ENCODE measurements around the gene CDKL2.

Gene CDKL2

GRCh38 chr4:75639124-75639695, 8.9 kb upstream of the CDKL2 start:
- no peaks in the 10 kb centered on the region for H3K4me1 ChIP-seq (ENCODE audit: insufficient read depth, insufficient read length)
- no peaks in the 10 kb centered on the region for H3K9me3 ChIP-seq (ENCODE audit: insufficient read depth, low read length)
- no peak for TF ChIP-seq ZNF274 (IDR thresholded peaks at IDR 0.05; ENCODE audit: low read depth, low read length)
- TF ChIP-seq SUZ12 (IDR thresholded peaks at IDR 0.05; ENCODE audit: extremely low read depth, insufficient read depth, insufficient read length) = no peak
- no peak for TF ChIP-seq YY1 (IDR thresholded peaks at IDR 0.05; ENCODE audit: insufficient read depth, insufficient read length)
- H3K27me3 ChIP-seq (ENCODE audit: insufficient read depth, insufficient read length) = no peaks in the 10 kb centered on the region
- no peak overlapping the region for H3K4me3 ChIP-seq (ENCODE audit: insufficient read length, low read depth)
- H3K36me3 ChIP-seq (ENCODE audit: insufficient read depth, insufficient read length, low read length) = peaks cover 16% of the 10 kb centered on the region
- DNase-seq (ENCODE audit: low read depth, low spot score) = no peak
- no peak overlapping the region for H3K9ac ChIP-seq (ENCODE audit: insufficient read length, low read depth)

DNA sequence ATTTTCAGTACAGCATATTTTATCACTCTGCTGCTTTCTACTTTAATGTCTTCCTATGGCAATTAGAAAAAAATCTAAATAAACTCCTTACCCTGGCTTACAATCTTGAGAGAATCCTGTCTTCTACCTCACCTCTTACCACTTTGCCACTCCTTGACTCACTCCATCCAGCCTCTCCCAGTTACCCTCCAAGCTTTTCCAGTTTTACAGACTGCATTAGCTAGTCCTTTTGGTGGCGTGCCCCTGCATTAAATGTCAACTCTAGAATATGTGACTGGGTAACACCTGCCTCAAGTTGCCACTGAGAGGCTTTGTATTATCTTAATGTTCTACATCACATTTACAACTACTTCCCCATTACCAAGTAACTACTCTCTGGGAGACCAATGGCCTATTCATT, 7.5 kb upstream of the CDKL2 start:
- H3K4me1 ChIP-seq (ENCODE audit: insufficient read depth, insufficient read length) = no peaks in the 10 kb centered on the region
- H3K27me3 ChIP-seq (ENCODE audit: insufficient read depth, insufficient read length) = no peaks in the 10 kb centered on the region
- no peak for TF ChIP-seq SUZ12 (IDR thresholded peaks at IDR 0.05; ENCODE audit: extremely low read depth, insufficient read depth, insufficient read length)
- no peak for TF ChIP-seq ZNF274 (IDR thresholded peaks at IDR 0.05; ENCODE audit: low read depth, low read length)
- TF ChIP-seq YY1 (IDR thresholded peaks at IDR 0.05; ENCODE audit: insufficient read depth, insufficient read length) = no peak
- H3K9ac ChIP-seq (ENCODE audit: insufficient read length, low read depth) = no peak overlapping the region
- DNase-seq (ENCODE audit: low read depth, low spot score) = no peak
- H3K9me3 ChIP-seq (ENCODE audit: insufficient read depth, low read length) = no peaks in the 10 kb centered on the region
- no peak overlapping the region for H3K4me3 ChIP-seq (ENCODE audit: insufficient read length, low read depth)
- peaks cover 7% of the 10 kb centered on the region for H3K36me3 ChIP-seq (ENCODE audit: insufficient read depth, insufficient read length, low read length)

DNA sequence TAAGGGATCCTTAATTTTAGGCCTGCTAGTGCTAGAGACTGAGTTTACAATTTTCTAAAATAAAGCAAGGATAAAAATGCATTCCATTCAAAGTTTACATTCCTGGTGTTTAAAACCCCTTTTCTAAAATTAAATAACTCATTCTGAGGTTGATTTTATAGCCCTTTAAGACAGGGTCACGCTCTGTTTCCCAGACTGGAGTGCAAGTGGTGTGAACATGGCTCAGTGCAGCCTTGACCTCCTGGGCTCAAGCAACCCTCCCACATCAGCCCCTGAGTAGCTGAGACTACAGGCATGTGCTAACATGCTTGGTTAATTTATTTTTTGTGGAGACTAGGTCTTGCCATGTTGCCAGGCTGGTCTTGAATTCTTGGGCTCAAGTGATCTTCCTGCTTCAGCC, 6.8 kb upstream of the CDKL2 start:
- no peak for DNase-seq (ENCODE audit: low read depth, low spot score)
- Histone ChIP-seq H3K4me3 (ENCODE audit: insufficient read length, low read depth) (no peak overlapping the region), H3K9ac (ENCODE audit: insufficient read length, low read depth) (no peak overlapping the region), H3K4me1 (ENCODE audit: insufficient read depth, insufficient read length) (no peaks in the 10 kb centered on the region), H3K9me3 (ENCODE audit: insufficient read depth, low read length) (no peaks in the 10 kb centered on the region), H3K36me3 (ENCODE audit: insufficient read depth, insufficient read length, low read length) (peaks cover under 1% of the 10 kb centered on the region), H3K27me3 (ENCODE audit: insufficient read depth, insufficient read length) (no peaks in the 10 kb centered on the region)
- TF ChIP-seq SUZ12 (IDR thresholded peaks at IDR 0.05; ENCODE audit: extremely low read depth, insufficient read depth, insufficient read length) = no peak
- no peak for TF ChIP-seq ZNF274 (IDR thresholded peaks at IDR 0.05; ENCODE audit: low read depth, low read length)
- no peak for TF ChIP-seq YY1 (IDR thresholded peaks at IDR 0.05; ENCODE audit: insufficient read depth, insufficient read length)

- Histone ChIP-seq H3K9ac (ENCODE audit: insufficient read length, low read depth) (no peak overlapping the region), H3K4me1 (ENCODE audit: insufficient read depth, insufficient read length) (no peaks in the 10 kb centered on the region), H3K36me3 (ENCODE audit: insufficient read depth, insufficient read length, low read length) (no peaks in the 10 kb centered on the region), H3K4me3 (ENCODE audit: insufficient read length, low read depth) (no peak overlapping the region), H3K9me3 (ENCODE audit: insufficient read depth, low read length) (no peaks in the 10 kb centered on the region), H3K27me3 (ENCODE audit: insufficient read depth, insufficient read length) (peaks cover 12% of the 10 kb centered on the region)
- no peak for DNase-seq (ENCODE audit: low read depth, low spot score)
- TF ChIP-seq ZNF274 (IDR thresholded peaks at IDR 0.05; ENCODE audit: low read depth, low read length) = no peak
- no peak for TF ChIP-seq SUZ12 (IDR thresholded peaks at IDR 0.05; ENCODE audit: extremely low read depth, insufficient read depth, insufficient read length)
- no peak for TF ChIP-seq YY1 (IDR thresholded peaks at IDR 0.05; ENCODE audit: insufficient read depth, insufficient read length)
Measured at GRCh38 chr4:75634951-75635350, 4.6 kb upstream of the CDKL2 start.

DNA sequence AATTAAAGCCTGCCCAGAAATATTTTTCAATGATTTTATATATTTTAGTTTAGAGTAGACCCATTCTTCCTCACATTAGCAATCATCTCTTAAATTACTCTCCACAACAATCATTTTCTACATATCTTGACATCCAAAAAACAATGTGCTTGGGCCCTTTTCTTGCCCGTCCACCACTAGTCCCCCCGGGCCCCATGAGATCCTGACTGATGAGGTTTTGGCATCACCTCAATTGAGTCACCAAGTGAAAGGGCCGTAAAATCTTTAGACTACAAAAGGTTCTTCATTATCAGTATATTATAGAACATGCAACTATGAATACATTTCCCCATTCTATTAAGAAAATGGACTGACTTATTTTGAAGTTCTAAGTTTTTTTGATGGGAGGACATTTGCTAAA, 4.0 kb upstream of the CDKL2 start:
- no peak overlapping the region for H3K4me3 ChIP-seq (ENCODE audit: insufficient read length, low read depth)
- H3K4me1 ChIP-seq (ENCODE audit: insufficient read depth, insufficient read length) = no peaks in the 10 kb centered on the region
- TF ChIP-seq ZNF274 (IDR thresholded peaks at IDR 0.05; ENCODE audit: low read depth, low read length) (no peak), YY1 (IDR thresholded peaks at IDR 0.05; ENCODE audit: insufficient read depth, insufficient read length) (no peak), SUZ12 (IDR thresholded peaks at IDR 0.05; ENCODE audit: extremely low read depth, insufficient read depth, insufficient read length) (no peak)
- no peaks in the 10 kb centered on the region for H3K36me3 ChIP-seq (ENCODE audit: insufficient read depth, insufficient read length, low read length)
- no peaks in the 10 kb centered on the region for H3K9me3 ChIP-seq (ENCODE audit: insufficient read depth, low read length)
- no peak overlapping the region for H3K9ac ChIP-seq (ENCODE audit: insufficient read length, low read depth)
- no peak for DNase-seq (ENCODE audit: low read depth, low spot score)
- peaks cover 15% of the 10 kb centered on the region for H3K27me3 ChIP-seq (ENCODE audit: insufficient read depth, insufficient read length)

- Histone ChIP-seq H3K9ac (ENCODE audit: insufficient read length, low read depth) (no peak overlapping the region), H3K9me3 (ENCODE audit: insufficient read depth, low read length) (no peaks in the 10 kb centered on the region), H3K4me1 (ENCODE audit: insufficient read depth, insufficient read length) (no peaks in the 10 kb centered on the region), H3K36me3 (ENCODE audit: insufficient read depth, insufficient read length, low read length) (no peaks in the 10 kb centered on the region), H3K4me3 (ENCODE audit: insufficient read length, low read depth) (no peak overlapping the region), H3K27me3 (ENCODE audit: insufficient read depth, insufficient read length) (peaks cover 18% of the 10 kb centered on the region)
- no peak for TF ChIP-seq SUZ12 (IDR thresholded peaks at IDR 0.05; ENCODE audit: extremely low read depth, insufficient read depth, insufficient read length)
- TF ChIP-seq ZNF274 (IDR thresholded peaks at IDR 0.05; ENCODE audit: low read depth, low read length) = no peak
- no peak for TF ChIP-seq YY1 (IDR thresholded peaks at IDR 0.05; ENCODE audit: insufficient read depth, insufficient read length)
- no peak for DNase-seq (ENCODE audit: low read depth, low spot score)
Measured at GRCh38 chr4:75633846-75634245, 3.5 kb upstream of the CDKL2 start.

GRCh38 chr4:75630937-75631329, 605 bp upstream of the CDKL2 start:
- Histone ChIP-seq H3K4me3 (ENCODE audit: insufficient read length, low read depth) (peak overlapping the region; percentile 57), H3K27me3 (ENCODE audit: insufficient read depth, insufficient read length) (peaks cover 18% of the 10 kb centered on the region), H3K9ac (ENCODE audit: insufficient read length, low read depth) (peak overlapping the region; percentile 58), H3K36me3 (ENCODE audit: insufficient read depth, insufficient read length, low read length) (no peaks in the 10 kb centered on the region), H3K9me3 (ENCODE audit: insufficient read depth, low read length) (no peaks in the 10 kb centered on the region), H3K4me1 (ENCODE audit: insufficient read depth, insufficient read length) (no peaks in the 10 kb centered on the region)
- TF ChIP-seq YY1 (IDR thresholded peaks at IDR 0.05; ENCODE audit: insufficient read depth, insufficient read length) = no peak
- no peak for DNase-seq (ENCODE audit: low read depth, low spot score)

All from NT2/D1 (cell line).